Endometrial microvascular endothelial cells (primary cell): ENCODE data around the gene GFER. TPM values are rescaled to one million over a fixed set of nuclear protein-coding genes. Genes with fewer than 3 reads are reported as not detected.
"Not testable (repeated sequence)": the region's sequence is repeated elsewhere in the genome, so short reads cannot be mapped to it uniquely, and the experiment has no call there.

ENCODE experiments used
- in situ Hi-C: cut with HindIII; loops from 2 replicates; pipeline ENCODE4 v1.10.0; 2017; ENCODE audit warnings: low sequenced_read_pairs, low pct_unique_long_range_greater_than_20kb; ENCODE audit errors: inconsistent ontology term
- total RNA-seq: library from RNA; depleted of rRNA; stranded (reverse); fragments of >200 nt; gene quantifications from one replicate; pipeline ENCODE4 v1.2.3, GENCODE V29; 2015; ENCODE audit errors: inconsistent ontology term

Gene GFER
- total RNA-seq, 1 donor from 2014 or later, result 17.2 TPM

- in situ Hi-C loops, result no loop called here
Measured at GRCh38 chr16:2001035-2001434, 17.0 kb downstream of the GFER start.

- in situ Hi-C loops, result no loop called here
Measured at GRCh38 chr16:2001456-2002355, 17.7 kb downstream of the GFER start.

DNA sequence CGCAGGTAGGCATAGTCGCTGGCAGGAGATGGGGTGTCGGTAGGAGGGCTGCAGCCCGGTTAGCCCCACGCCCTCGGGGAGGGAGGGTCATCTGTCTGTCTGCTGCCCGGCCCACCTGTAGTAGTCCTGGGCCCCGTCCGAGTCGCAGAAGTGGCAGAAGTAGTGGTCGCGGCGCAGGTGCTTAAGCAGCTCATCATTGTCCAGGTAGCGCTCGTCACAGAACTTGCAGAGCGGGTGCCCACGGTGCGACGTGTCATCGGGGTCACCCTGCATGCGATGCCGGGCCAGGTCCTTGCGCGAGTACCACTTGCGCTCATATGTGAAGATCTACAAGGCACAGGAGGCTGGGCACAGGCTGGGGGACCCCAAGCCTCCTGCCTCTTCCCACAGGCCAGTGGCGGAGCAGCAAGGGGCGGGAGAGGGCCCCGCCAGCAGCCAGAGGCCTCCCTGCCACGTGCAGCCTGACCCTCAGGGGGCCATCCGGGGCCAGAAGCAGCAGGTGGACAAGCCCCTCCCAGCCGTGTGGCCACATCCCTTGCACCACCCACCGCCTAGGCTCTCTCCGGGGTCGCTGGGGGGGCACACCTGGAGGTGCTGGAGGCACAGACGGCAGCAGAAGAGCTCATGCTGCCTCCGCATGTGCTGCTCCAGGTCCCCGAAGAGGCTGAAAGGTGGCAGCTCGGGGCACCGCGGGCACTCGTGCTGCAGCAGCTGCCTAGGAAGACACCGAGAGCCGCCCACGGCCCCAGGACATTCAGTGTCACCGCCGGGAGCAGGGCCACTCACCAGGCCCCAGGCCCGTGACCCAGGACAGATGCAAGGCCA is 18.6 kb downstream of the GFER start:
- in situ Hi-C loops, result no loop called here

- in situ Hi-C loops, result no loop called here
Measured at GRCh38 chr16:2003231-2003826, 19.3 kb downstream of the GFER start.

DNA sequence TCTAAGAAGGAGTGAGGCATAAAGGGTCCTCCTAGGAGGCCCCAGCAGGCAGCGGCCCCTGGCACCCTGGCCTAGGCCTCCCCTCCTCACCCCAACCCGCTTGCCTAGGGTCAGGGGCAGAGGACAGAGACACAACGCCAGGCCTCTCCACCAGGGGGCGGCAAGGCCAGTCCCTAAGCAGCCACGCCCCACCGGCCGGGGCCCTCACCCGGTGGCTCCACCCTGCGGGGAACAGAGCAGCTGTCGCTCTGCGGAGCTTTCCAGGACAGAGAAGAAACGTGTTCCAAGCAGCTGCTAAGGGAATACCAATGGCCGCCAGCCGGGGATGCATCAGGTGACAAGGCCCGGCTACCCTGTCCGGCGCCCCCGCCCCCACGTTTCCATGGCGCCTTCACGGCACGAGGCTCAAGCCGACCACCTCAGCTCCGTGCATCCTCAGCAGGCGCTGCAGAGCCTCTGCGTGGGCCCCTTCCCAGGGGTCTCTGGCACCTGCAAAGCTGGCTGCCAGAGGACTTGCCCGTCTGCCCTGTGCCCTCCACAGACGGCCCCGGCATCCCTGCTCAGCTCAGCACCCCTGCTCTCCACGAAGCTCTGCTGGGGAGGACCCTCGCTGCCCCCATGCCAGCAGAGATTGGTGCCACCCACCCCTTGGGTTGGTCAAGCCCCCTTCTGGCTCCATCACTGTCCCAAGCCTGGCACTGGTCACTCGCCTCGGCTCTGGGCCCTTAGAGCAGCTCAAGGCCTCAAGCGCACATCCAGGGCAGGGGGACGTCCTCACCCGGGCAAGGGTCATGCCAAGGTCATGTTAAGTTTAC is 20.0 kb downstream of the GFER start:
- in situ Hi-C loops, result no loop called here

- in situ Hi-C loops, result no loop called here
Measured at GRCh38 chr16:2004795-2005517, 21.0 kb downstream of the GFER start.

DNA sequence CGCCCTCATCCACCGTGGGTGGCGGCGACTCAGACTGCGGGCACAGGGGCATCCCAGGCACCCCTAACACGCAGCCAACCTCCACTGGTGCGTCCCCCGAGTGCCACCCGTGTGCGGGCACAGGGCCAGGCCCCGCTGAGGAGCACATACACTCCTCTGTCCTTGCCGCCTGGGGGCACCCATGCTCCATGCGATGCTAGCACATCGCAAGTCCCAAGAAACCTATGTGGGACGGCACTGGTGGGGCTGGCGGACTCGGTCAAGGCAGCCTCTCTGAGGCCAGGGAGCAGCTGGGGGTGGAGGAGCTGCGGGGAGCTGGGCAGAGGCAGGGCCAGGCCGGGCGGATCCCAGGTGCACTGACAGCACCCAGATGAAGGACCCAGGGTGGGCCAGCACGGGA is 21.7 kb downstream of the GFER start:
- in situ Hi-C loops, result no loop called here

DNA sequence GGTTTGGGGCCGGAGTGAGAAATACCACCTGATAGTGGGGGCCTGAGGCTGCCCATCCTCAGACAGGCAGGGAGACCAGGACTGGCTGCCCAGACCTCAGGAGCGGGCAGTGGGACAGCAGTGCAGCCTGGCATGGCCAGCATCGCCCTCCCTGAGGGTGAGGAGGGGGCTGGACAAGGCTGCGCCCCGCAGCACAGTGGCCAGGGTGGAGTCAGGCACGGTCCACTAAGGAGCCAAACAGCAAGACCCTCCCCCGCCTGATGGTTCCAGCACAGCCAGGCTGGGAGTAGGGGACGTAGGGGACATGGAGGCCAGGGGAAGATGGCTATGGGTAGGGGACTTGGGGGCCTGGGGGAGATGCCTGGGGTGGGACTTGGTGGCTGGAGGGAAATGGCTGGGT is 22.3 kb downstream of the GFER start:
- in situ Hi-C loops, result no loop called here

DNA sequence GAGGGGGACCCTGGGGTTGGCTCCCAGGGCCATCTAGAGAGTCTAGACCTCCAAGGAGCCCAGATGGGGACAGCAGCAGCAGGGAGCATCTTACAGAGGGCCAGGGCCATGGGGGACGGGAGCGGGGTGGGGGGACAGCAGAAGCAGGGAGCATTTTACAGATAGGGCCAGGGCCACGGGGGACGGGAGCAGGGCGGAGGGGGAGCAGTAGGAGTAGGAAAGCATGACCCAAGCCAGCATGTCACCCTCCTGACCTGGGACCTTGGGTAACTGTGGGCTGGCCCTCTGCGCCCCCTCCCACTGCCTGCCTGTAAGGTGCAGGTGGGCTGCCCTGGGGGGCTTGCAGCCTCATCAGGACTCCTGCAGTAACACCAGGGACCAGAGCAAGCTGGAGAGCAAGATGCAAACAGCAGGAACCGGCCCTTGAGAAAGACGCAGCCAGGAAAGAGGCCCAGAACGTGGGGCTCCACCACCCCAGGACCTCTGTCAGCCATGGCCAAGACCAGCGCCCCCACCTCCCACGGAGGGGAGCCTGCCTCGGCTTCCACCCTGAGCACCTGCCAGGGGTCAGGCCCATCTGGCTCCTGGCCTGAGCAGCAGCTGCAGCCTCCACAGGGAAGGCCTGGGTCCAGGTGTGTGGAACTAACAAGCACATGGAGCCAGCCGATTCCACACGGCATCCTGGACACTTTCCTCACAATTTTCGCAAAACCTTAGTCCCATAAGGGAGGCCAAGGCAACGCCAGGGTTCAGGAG is 23.3 kb downstream of the GFER start:
- in situ Hi-C loops, result no loop called here

DNA sequence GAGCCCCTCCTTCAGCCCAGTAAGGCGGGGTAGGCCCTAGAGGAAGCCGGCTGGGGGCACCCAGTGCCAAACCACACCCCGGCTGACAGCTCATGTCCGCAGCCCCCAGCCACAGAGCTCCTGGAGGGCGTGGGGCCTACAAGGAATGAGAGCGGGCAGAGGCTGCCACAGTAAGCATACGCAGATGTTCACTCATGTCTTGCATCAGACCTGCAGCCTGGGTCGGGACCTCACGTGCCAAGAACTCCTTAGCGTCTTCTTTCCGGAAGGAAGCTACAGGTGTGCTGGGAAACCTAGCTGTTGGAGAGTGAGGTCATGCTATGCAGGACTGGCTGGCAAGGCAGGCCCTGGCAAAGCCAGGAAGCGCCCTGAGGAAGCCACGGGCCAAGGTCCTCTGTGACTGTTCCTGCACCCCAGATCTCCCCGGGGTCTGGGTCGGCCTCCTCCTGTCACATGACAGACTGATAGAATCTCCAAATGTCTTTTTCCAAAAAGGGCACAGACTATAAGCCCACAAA is 24.1 kb downstream of the GFER start:
- in situ Hi-C loops, result no loop called here

GRCh38 chr16:2008631-2009163 is 24.7 kb downstream of the GFER start:
- in situ Hi-C loops, result no loop called here

DNA sequence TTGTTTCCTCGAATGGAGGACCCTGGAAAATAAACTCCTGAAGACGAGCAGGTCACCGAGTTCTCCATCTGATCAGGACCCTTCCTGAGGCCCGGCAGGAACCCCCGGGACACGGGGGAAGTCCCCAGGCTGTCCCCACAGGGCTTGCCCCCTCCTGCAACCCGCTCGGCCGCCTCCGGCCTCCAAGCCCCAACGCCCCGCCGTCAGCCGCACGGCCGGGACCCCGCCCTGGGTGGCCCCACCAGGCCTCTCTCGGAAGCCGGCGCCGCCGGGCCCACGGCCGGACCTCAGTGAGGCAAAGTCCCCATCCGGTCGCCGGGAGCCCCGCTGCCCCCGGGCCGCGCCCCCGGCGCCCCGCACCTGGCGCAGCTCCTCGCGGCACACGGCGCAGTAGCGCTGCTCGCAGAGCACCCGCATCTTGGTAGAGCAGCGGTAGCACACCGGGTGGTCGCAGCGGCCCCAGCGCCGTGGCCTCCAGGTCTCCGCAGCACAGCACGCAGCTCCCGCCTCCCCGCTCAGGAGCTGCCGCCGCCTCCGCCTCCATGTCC is 25.2 kb downstream of the GFER start:
- in situ Hi-C loops, result no loop called here

DNA sequence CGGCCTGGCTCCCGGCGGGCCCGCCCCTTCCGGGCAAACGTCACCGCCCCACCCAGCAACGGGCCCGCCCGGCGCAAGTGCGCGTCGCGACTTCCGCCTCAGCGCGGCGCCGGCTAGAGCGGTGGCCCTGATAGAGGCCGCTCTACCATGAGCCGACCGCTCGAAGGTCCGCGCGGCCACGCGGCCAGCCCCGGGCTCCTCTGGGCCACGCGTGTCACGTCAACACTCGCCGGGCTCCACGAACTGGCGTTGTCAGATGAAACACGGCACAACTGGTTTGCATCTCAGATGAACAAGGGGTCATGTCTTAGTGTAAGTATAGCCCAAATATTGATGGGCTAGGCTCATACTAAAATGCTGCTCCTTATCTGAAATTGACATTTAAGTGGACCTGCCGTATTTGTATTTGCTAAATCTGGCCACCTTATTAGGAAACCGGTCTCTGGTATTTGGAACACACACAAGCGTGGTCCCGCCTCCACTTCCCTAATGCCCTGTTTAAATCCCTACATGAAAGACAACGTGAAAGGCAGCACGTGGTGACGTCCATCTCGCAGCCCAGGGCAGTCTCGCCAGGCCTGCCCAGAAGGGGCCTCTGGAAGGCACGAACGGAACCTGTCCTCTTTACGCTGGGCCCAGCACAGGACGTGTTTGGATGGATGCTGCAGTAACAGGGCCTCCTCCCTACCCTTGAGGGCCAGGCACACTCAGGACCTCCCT is 26.0 kb downstream of the GFER start, which contains the start of gene ZNF598:
Gene ZNF598, minus strand, starts transcription at position 31 of the 720 bp plus-strand sequence.
- in situ Hi-C loops, result no loop called here

- in situ Hi-C loops, result not testable (repeated sequence)
Measured at GRCh38 chr16:2011726-2012125, 27.7 kb downstream of the GFER start.

- in situ Hi-C loops, result no loop called here
Measured at GRCh38 chr16:2013527-2013926, 29.5 kb downstream of the GFER start.
